PC-3 (cell line): ENCODE measurements around the gene BIRC3. TPM values are rescaled to one million over a fixed set of nuclear protein-coding genes. Genes with fewer than 3 reads are reported as not detected.

ENCODE experiments used
- ATAC-seq: fragments of 200-7000 bp; cut with Tn5 transposase; 2 replicates; pipeline ENCODE4 v1.9.1; 2020; ENCODE audit warnings: mild to moderate bottlenecking, moderate library complexity
- BruUV-seq: library from RNA; stranded (reverse); fragments of 400-500 nt; replicated peaks from 2 replicates; lab custom pipeline; 2021; lab: Mats Ljungman, UMichigan
- CTCF ChIA-PET: fragments of 300-600 bp; sonication (Branson Sonifier 250); formaldehyde crosslinking; loops from one replicate; lab custom pipeline; 2022; ENCODE audit warnings: antibody characterized with exemption; lab: Charles Lee
- POLR2A ChIA-PET: fragments of 300-600 bp; sonication (Branson Sonifier 250); formaldehyde crosslinking; loops from one replicate; lab custom pipeline; 2022; ENCODE audit warnings: antibody characterized with exemption; ENCODE audit not compliant: unreplicated experiment; lab: Charles Lee
- DNase-seq: peaks from one replicate; pipeline ENCODE4 v3.0.0-alpha.2; 2015
- H2AFZ ChIP-seq: fragments of 300-600 bp; sonication (generic); 2 replicates; pipeline ENCODE4 v1.6.0; 2016; ENCODE audit warnings: antibody characterized with exemption, low read length
- H3F3A ChIP-seq: fragments of 300-600 bp; sonication (generic); one replicate; pipeline ENCODE4 v1.6.0; 2017; ENCODE audit warnings: antibody characterized with exemption, low read length, control low read depth, mild to moderate bottlenecking; ENCODE audit not compliant: unreplicated experiment
- H3K27ac ChIP-seq: fragments of 300-600 bp; sonication (generic); 2 replicates; pipeline ENCODE4 v1.5.1; 2016; ENCODE audit warnings: mild to moderate bottlenecking, low read length
- H3K27me3 ChIP-seq: fragments of 300-600 bp; sonication (generic); 2 replicates; pipeline ENCODE4 v1.6.1; 2016; ENCODE audit warnings: low read length, mixed read lengths
- H3K36me3 ChIP-seq: fragments of 300-600 bp; sonication (generic); 2 replicates; pipeline ENCODE4 v1.6.1; 2016; ENCODE audit warnings: low read depth, mixed run types, low read length, mixed read lengths
- H3K4me1 ChIP-seq: fragments of 300-600 bp; sonication (generic); 2 replicates; pipeline ENCODE4 v1.5.1; 2016; ENCODE audit warnings: low read length; ENCODE audit not compliant: insufficient read depth
- H3K4me2 ChIP-seq: fragments of 300-600 bp; sonication (generic); 2 replicates; pipeline ENCODE4 v1.6.0; 2016; ENCODE audit warnings: low read length
- H3K4me3 ChIP-seq: fragments of 300-600 bp; sonication (generic); 2 replicates; pipeline ENCODE4 v1.5.1; 2016; ENCODE audit warnings: mild to moderate bottlenecking, low read length, mixed read lengths
- H3K79me2 ChIP-seq: fragments of 300-600 bp; sonication (generic); 2 replicates; pipeline ENCODE4 v1.6.1; 2017; ENCODE audit warnings: low read length, mixed read lengths
- H3K9ac ChIP-seq: fragments of 300-600 bp; sonication (generic); 2 replicates; pipeline ENCODE4 v1.6.0; 2016; ENCODE audit warnings: mild to moderate bottlenecking, low read length
- H3K9me2 ChIP-seq: fragments of 300-600 bp; sonication (generic); replicated peaks from 2 replicates; pipeline ENCODE4 v1.6.1; 2016; ENCODE audit warnings: mixed run types, low read length, mixed read lengths
- H3K9me3 ChIP-seq: fragments of 300-600 bp; sonication (generic); 2 replicates; pipeline ENCODE4 v1.6.1; 2016; ENCODE audit warnings: low read length, mixed read lengths
- H4K20me1 ChIP-seq: fragments of 300-600 bp; sonication (generic); 2 replicates; pipeline ENCODE4 v1.6.1; 2016; ENCODE audit warnings: low read length, mixed read lengths
- EZH2 ChIP-seq: fragments of 300-600 bp; sonication (generic); IDR thresholded peaks from one replicate; pipeline ENCODE4 v1.6.1; 2017; ENCODE audit warnings: antibody characterized with exemption, mild to moderate bottlenecking, low read length; ENCODE audit not compliant: unreplicated experiment
- EZH2phosphoT487 ChIP-seq: fragments of 300-600 bp; sonication (generic); IDR thresholded peaks from 2 replicates; pipeline ENCODE4 v1.6.1; 2018; ENCODE audit warnings: mild to moderate bottlenecking, antibody characterized with exemption, low read length, borderline replicate concordance
- intact Hi-C: fragments of 100-400 bp; cut with micrococcal nuclease; formaldehyde crosslinking; loops from 2 replicates; pipeline ENCODE4 v1.9.0; 2023
- total RNA-seq: library from RNA; depleted of rRNA; stranded (reverse); fragments of >200 nt; gene quantifications from 2 replicates; pipeline ENCODE4 v1.2.3, GENCODE V29; 2014
- TF ChIP-seq, protein P1 (sequence below): fragments of 300-600 bp; sonication (generic); conservative IDR thresholded peaks from 2 replicates; pipeline ENCODE4 v1.5.1; 2017; ENCODE audit warnings: antibody characterized with exemption, low read depth, mild to moderate bottlenecking, low read length

Gene BIRC3
- total RNA-seq, 1 experiment from 2014 or later, result 4.2 TPM

DNA sequence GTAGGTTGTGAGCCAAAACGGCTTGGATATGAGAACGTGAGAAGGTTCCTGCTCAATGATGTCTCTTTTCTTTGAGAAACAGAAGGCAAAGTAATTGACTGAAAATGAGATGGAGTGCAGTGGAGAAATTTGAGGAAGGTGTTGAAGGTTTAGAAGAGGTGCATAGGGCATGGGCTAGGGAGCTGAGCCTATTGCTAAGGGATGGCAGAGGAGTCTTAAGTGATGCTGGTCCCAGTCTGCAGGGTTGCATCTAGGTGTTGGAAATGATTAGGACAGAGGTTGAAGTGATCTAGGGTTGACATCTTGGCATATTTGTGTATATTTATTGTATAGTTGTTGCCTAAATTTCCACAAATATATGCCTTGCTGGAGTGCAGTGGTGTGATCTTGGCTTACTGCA, 2.3 kb downstream of the BIRC3 start:
- no peaks in the 10 kb centered on the region for H4K20me1 ChIP-seq
- no TSS peak for BruUV-seq
- H3K79me2 ChIP-seq, result peaks cover 22% of the 10 kb centered on the region; the same call in 1 of the 2 replicates
- TF ChIP-seq EZH2phosphoT487 (no peak), EZH2 (no peak)
- TF ChIP-seq, protein P1, sequence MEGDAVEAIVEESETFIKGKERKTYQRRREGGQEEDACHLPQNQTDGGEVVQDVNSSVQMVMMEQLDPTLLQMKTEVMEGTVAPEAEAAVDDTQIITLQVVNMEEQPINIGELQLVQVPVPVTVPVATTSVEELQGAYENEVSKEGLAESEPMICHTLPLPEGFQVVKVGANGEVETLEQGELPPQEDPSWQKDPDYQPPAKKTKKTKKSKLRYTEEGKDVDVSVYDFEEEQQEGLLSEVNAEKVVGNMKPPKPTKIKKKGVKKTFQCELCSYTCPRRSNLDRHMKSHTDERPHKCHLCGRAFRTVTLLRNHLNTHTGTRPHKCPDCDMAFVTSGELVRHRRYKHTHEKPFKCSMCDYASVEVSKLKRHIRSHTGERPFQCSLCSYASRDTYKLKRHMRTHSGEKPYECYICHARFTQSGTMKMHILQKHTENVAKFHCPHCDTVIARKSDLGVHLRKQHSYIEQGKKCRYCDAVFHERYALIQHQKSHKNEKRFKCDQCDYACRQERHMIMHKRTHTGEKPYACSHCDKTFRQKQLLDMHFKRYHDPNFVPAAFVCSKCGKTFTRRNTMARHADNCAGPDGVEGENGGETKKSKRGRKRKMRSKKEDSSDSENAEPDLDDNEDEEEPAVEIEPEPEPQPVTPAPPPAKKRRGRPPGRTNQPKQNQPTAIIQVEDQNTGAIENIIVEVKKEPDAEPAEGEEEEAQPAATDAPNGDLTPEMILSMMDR, result no peak
- no peaks in the 10 kb centered on the region for H3K9me3 ChIP-seq
- no peak overlapping the region for H3K9ac ChIP-seq
- DNase-seq, result no peak
- H3K27me3 ChIP-seq, result no peaks in the 10 kb centered on the region
- POLR2A ChIA-PET, result interaction anchor here (0.5 kb wide), 1 partner anchor 20 kb away, joined by 6 read pairs; no protein-coding TSS in a partner anchor
- H3K4me3 ChIP-seq, result no peak overlapping the region
- no peak overlapping the region for H2AFZ ChIP-seq
- ATAC-seq, result no peak
- no peaks in the 10 kb centered on the region for H3K36me3 ChIP-seq
- H3K4me2 ChIP-seq, result no peak overlapping the region
- intact Hi-C loops, result no loop called here
- peaks cover 45% of the 10 kb centered on the region for H3K4me1 ChIP-seq
- no peaks in the 10 kb centered on the region for H3F3A ChIP-seq
- CTCF ChIA-PET, result no interaction called here
- H3K27ac ChIP-seq, result no peak overlapping the region
- no peaks in the 10 kb centered on the region for H3K9me2 ChIP-seq

DNA sequence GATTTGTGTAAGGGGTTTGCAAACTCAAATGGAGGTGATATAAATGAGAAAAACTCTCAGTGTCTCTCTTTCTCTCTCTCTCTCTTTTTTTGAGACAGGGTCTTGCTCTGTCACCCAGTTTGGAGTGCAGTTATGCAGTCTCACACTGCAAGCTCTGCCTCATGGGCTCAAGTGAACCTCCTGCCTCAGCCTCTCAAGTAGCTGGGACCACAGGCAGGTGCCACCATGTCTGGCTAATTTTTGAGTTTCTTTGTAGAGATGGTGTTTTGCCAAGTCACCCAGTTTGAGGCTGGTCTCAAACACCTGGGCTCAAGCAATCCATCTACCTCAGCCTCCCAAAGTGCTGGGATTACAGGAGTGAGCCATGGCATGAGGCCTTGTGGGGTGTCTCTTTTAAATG, 2.9 kb downstream of the BIRC3 start:
- no peak for DNase-seq
- ChIA-PET POLR2A (interaction anchor here (0.5 kb wide), 1 partner anchor 19 kb away, joined by 6 read pairs; no protein-coding TSS in a partner anchor), CTCF (no interaction called here)
- no peak overlapping the region for H3K27ac ChIP-seq
- intact Hi-C loops, result no loop called here
- H3F3A ChIP-seq, result no peaks in the 10 kb centered on the region
- BruUV-seq, result no TSS peak
- H3K27me3 ChIP-seq, result no peaks in the 10 kb centered on the region
- H3K9ac ChIP-seq, result no peak overlapping the region
- no peaks in the 10 kb centered on the region for H3K9me3 ChIP-seq
- no peaks in the 10 kb centered on the region for H4K20me1 ChIP-seq
- no peak for TF ChIP-seq EZH2phosphoT487
- TF ChIP-seq, protein P1, result no peak
- TF ChIP-seq EZH2, result no peak
- H3K36me3 ChIP-seq, result no peaks in the 10 kb centered on the region
- peaks cover 22% of the 10 kb centered on the region; the same call in 1 of the 2 replicates for H3K79me2 ChIP-seq
- H2AFZ ChIP-seq, result no peak overlapping the region
- no peak overlapping the region for H3K4me3 ChIP-seq
- H3K4me2 ChIP-seq, result no peak overlapping the region
- H3K4me1 ChIP-seq, result peaks cover 45% of the 10 kb centered on the region
- no peak for ATAC-seq
- H3K9me2 ChIP-seq, result no peaks in the 10 kb centered on the region

DNA sequence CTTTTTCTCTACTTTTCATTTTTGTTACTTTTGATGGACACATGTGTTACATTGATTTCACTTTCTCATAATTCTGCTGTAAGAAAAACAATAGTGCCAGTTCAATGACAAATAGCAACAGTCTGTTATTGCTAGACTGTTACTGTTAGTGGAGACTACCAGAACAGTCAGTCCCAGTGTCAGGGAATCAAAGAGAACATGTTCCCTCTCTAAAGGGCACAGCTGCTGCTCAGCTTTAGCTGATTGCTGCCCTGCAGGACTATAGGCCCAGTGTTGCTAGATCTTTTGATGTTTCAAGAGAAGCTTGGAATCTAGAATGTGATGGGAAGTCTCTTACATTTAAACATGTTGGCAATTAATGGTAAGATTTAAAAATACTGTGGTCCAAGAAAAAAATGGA, 3.4 kb downstream of the BIRC3 start:
- CTCF ChIA-PET, result no interaction called here

More for the DNA sequence above, 3.4 kb downstream of the BIRC3 start:
- peaks cover 45% of the 10 kb centered on the region for H3K4me1 ChIP-seq
- no peaks in the 10 kb centered on the region for H3K36me3 ChIP-seq
- peaks cover 22% of the 10 kb centered on the region; the same call in 1 of the 2 replicates for H3K79me2 ChIP-seq
- ATAC-seq (no peak), DNase-seq (no peak)
- no peaks in the 10 kb centered on the region for H4K20me1 ChIP-seq
- H3K4me2 ChIP-seq, result no peak overlapping the region
- intact Hi-C loops, result no loop called here
- POLR2A ChIA-PET, result no interaction called here
- H3K9ac ChIP-seq, result no peak overlapping the region
- no TSS peak for BruUV-seq
- H3K27ac ChIP-seq, result no peak overlapping the region
- H3K4me3 ChIP-seq, result no peak overlapping the region
- H3F3A ChIP-seq, result no peaks in the 10 kb centered on the region
- no peaks in the 10 kb centered on the region for H3K9me3 ChIP-seq
- 0 out of 2 replicates have a peak overlapping the region, but pooled peaks have one; percentile 14 for H2AFZ ChIP-seq
- H3K9me2 ChIP-seq, result no peaks in the 10 kb centered on the region
- TF ChIP-seq EZH2 (no peak), EZH2phosphoT487 (no peak)
- TF ChIP-seq, protein P1, result no peak
- H3K27me3 ChIP-seq, result no peaks in the 10 kb centered on the region
